GM19372 (cell line): ENCODE measurements around the gene LRRC10.
A peak's percentile ranks its signal among the peaks of the same experiment; 100 is the strongest.

Experiments used
- ATAC-seq: cut with Tn5 transposase; IDR thresholded peaks from one replicate; pipeline ENCODE4 v1.9.1; 2021; ENCODE audit warnings: mild to moderate bottlenecking, low read depth, moderate library complexity; ENCODE audit not compliant: unreplicated experiment

The LRRC10 gene

GRCh38 chr12:69610729-69611128, at the start of gene LRRC10:
LRRC10 (minus strand) TSS chr12:69610907; CDS start chr12:69610838, 69 bp downstream.
- ATAC-seq, result no peak

- no peak for ATAC-seq
Measured at GRCh38 chr12:69660164-69660863, 49.6 kb upstream of the LRRC10 start.

GRCh38 chr12:69658203-69658602, 47.5 kb upstream of the LRRC10 start:
- ATAC-seq, result no peak

GRCh38 chr12:69657376-69658137, 46.9 kb upstream of the LRRC10 start:
- no peak for ATAC-seq

- no peak for ATAC-seq
Measured at GRCh38 chr12:69655616-69656340, 45.1 kb upstream of the LRRC10 start.

- no peak for ATAC-seq
Measured at GRCh38 chr12:69653703-69654102, 43.0 kb upstream of the LRRC10 start.

- ATAC-seq, result no peak
Measured at GRCh38 chr12:69651922-69652321, 41.2 kb upstream of the LRRC10 start.

- no peak for ATAC-seq
Measured at GRCh38 chr12:69649529-69649928, 38.8 kb upstream of the LRRC10 start.

GRCh38 chr12:69648476-69648875, 37.8 kb upstream of the LRRC10 start:
- ATAC-seq, result no peak

GRCh38 chr12:69647178-69647577, 36.5 kb upstream of the LRRC10 start:
- ATAC-seq, result no peak

GRCh38 chr12:69645031-69645430, 34.3 kb upstream of the LRRC10 start:
- ATAC-seq, result no peak

GRCh38 chr12:69644511-69644910, 33.8 kb upstream of the LRRC10 start:
- no peak for ATAC-seq

GRCh38 chr12:69642531-69642930, 31.8 kb upstream of the LRRC10 start:
- no peak for ATAC-seq

- ATAC-seq, result no peak
Measured at GRCh38 chr12:69641546-69641945, 30.8 kb upstream of the LRRC10 start.

GRCh38 chr12:69639400-69640016, 28.8 kb upstream of the LRRC10 start:
- ATAC-seq, result peak; percentile 97

GRCh38 chr12:69633061-69633460, 22.4 kb upstream of the LRRC10 start:
- ATAC-seq, result no peak

- no peak for ATAC-seq
Measured at GRCh38 chr12:69630191-69630590, 19.5 kb upstream of the LRRC10 start.

- no peak for ATAC-seq
Measured at GRCh38 chr12:69627501-69627900, 16.8 kb upstream of the LRRC10 start.

GRCh38 chr12:69623970-69624369, 13.3 kb upstream of the LRRC10 start:
- ATAC-seq, result no peak

GRCh38 chr12:69621551-69621950, 10.8 kb upstream of the LRRC10 start:
- no peak for ATAC-seq

- ATAC-seq, result no peak
Measured at GRCh38 chr12:69620921-69621320, 10.2 kb upstream of the LRRC10 start.
